ENCODE data around the gene DPP6.

The DPP6 gene

DNA sequence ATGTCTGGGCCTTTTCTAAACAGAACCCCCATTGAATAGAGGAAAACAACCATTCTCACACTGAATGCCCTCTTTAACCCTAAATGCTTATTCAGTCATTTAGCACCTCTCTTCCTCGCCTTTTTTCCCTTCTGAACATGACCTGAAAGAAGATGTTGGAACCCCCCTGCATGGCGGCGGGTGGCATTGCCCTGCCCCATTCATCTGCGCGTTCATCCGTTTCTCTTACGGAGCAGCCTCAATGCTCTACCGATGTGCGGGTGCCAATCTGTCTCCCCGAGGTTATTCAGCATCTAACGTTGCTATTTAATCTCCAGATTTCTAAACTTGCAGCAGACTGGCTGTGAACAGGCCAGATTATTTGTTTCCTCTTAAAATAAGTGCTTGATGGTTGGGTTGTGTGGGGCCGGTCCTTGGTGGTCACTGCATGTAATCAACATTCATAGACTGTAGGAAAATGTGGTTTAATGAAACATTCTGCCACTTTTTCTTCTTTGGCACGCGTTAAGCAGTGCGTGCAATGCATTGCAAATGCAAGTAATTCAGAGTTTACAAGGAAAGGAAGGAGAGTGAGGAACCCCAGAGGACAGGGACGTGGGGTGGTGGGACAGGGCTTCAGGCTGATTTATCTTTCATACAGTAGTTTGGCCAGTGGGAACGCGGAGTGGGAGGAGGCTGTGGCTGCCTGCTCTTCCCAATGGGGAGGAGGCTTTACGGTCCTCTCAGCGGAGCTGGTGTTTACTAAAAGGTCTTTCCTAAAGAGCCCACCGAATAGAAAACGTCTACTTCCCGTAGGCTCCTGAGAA is 286.7 kb downstream of the DPP6 start:
- DNase-seq (ENCODE audit: low read depth): no peak

DNA sequence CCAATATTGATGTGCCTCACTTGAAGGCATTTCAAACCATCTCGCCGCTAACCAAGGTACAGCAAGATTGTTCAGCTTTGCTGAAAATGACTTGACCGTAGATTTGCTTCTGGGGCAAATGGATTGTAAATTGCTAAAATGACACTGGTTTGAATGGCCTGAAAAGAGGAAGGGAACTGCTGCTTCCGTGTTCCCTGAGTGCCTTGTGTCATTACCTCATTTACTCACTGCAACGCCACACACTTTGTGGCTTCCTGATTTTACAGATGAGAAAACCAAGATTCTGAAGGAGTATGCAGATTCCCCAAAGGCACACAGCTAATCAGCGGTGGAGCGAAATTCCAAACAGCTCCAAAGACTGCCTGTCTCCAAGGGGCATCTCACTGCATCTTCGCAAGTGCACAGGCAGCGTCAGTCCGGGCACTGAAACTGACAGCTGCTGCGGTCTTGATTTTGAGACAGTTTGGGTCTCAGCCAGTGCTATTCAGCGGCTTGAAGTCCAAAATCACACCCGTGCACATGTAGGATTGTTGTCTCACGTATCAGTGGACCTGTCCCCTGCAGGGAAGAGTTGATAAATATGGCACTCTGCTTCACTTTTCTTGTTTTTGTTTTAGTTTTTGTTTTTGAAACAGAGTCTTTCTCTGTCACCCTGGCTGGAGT is 290.9 kb downstream of the DPP6 start:
- DNase-seq (ENCODE audit: low read depth): no peak

- DNase-seq (ENCODE audit: low read depth): no peak
These were observed 291.7 kb downstream of the DPP6 start for GRCh38 chr7:154343778-154344412.

GRCh38 chr7:154345093-154345492 is 292.9 kb downstream of the DPP6 start:
- no peak for DNase-seq (ENCODE audit: low read depth)

DNA sequence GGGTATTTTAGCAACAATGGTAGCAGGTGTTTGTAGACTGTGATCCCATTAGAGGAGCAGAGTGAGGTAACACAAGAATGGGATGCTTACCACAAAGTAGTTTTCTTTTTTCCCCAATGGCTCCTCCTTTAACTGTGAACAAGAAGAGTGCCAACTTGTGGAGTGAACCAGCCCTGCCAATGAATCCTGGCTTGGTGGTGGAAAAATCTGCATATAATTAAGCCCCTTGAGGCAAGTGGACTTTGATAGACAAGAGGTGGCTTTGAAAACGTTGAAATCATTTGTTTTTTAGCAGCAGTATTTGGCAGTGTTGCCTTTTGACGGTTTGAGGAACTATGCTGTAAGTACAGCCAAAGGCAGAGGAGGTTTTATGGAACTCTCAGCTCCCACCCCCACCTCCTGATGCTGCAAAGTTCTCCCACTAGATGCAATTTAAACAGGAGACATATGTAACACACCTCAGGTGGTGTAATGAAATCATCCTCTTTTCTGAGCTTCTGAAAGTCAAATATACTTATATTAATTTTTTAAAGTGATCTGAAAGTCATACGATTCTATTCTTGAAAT is 295.6 kb downstream of the DPP6 start:
- no peak for DNase-seq (ENCODE audit: low read depth)

DNA sequence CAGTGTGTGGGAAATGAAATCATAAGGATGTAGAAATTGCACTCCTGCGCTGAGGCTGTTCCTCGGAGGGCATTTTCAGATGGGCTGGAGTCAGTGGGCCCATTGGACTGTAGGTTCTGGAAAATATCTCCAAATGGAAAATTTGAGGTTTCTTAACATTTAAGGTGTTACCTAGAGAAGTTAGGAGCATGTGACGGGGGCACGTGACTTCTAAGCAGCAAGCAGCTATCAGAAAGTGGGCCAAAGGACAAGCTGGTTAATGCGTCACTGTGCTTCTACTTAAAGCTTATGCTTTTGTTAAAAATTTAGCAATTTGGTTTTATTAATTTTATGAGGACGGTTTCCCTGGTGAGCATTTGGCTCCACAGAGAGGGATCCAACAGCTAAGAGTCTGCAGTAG is 298.7 kb downstream of the DPP6 start:
- DNase-seq (ENCODE audit: low read depth): no peak

- DNase-seq (ENCODE audit: low read depth): no peak
These were observed 301.2 kb downstream of the DPP6 start for GRCh38 chr7:154353355-154353767.

- DNase-seq (ENCODE audit: low read depth): no peak
These were observed 312.0 kb downstream of the DPP6 start for GRCh38 chr7:154364170-154364569.

DNA sequence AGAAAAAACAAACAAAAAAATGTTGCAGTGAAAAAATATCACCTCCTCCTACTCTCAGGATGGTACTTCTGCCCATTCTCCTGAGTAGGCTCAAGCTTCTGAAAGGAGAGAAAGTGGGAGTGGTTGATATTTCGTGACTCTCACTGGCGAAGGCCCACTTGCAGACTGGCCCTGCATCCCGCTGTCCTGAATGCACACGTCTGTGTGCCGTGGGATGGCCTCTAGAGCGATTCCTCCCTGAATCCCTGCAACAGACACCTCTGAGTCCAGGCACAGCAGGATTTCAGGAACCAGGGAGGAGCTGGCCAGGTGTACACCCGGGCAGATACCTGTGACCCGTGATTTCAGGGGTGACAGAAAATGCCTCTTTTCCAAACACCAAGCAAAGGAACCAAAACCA is 319.2 kb downstream of the DPP6 start:
- DNase-seq (ENCODE audit: low read depth): no peak

- DNase-seq (ENCODE audit: low read depth): no peak
These were observed 319.9 kb downstream of the DPP6 start for GRCh38 chr7:154372011-154372601.

DNA sequence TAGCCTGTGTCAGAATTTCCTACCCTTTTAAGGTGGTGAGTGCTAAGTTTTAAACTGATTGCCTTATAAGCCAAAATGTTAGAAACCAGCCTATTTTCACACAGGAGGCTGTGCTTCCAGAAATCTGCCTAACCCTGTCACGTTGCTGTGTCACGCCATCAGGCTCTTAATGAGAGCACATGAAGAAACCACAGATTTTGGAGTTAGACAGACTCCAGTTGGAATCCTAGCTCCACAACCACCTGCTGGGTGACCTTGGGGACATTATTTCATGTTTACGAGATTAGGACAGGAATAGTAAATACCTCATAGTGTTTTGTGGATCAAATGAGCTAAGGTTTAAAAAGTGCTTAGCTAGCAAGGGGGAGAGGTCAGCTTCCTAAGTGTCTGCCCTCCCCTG is 321.8 kb downstream of the DPP6 start:
- no peak for DNase-seq (ENCODE audit: low read depth)

DNA sequence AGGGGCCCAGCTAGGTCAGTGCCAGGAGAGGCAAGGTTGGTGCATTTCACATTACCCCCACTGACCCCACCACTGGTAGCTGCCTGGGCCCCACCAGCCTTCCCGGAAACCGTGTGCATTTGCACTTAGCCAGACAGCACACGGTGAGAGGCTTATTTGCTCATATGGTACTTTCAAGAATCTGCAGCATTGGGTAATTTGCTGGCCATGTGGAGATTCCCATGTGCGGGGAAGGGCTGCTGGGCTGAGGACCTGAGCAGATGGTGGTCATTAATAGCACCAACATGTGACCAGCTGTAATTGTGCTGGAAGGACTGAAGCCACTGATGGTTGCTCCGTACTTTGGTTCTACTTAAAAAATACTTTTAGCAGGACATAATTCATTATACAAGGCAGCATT is 323.8 kb downstream of the DPP6 start:
- no peak for DNase-seq (ENCODE audit: low read depth)

- DNase-seq (ENCODE audit: low read depth): no peak
These were observed 328.6 kb downstream of the DPP6 start for GRCh38 chr7:154380771-154381170.

GRCh38 chr7:154383045-154383444 is 330.8 kb downstream of the DPP6 start:
- DNase-seq (ENCODE audit: low read depth): no peak

DNA sequence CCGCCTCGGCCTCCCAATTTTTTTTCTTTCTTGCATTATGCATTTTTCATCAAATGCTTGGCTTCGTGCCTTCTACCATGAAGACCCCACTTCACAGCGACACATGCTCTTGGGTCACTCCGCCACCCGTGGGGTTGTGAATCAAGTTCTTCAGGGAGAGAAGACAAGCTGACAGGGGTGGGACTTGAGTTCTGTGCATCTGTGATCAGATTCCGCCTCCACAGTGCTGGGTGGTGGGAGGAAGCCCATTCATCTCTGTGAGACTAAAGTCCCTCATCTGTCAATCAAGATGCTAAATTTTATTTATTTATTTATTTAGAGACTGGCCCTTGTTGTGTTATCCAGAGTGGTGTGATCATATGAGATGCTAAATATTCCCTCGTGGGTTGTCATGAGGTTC is 333.0 kb downstream of the DPP6 start:
- DNase-seq (ENCODE audit: low read depth): no peak

- no peak for DNase-seq (ENCODE audit: low read depth)
These were observed 335.1 kb downstream of the DPP6 start for GRCh38 chr7:154387252-154387651.

GRCh38 chr7:154388412-154388811 is 336.2 kb downstream of the DPP6 start:
- DNase-seq (ENCODE audit: low read depth): no peak

DNA sequence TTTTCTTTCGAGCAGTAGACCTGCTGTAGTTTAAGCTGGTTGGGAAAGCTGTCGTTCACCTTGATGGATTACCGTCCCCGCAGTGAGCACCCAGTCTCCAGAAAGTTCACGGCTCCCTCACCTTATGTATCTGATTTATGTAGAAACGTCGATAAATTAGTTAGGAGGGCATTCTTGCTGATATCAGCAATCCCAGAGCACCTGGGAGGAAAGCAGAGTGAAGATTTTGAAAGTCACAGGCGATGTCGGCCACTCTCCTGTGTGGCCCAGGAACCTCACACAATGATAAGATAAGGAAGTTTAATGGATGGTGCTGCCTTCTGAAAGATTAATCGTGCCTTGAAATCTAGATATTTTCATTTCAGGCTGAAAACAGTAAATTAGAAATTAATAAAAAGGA is 336.8 kb downstream of the DPP6 start:
- no peak for DNase-seq (ENCODE audit: low read depth)

DNA sequence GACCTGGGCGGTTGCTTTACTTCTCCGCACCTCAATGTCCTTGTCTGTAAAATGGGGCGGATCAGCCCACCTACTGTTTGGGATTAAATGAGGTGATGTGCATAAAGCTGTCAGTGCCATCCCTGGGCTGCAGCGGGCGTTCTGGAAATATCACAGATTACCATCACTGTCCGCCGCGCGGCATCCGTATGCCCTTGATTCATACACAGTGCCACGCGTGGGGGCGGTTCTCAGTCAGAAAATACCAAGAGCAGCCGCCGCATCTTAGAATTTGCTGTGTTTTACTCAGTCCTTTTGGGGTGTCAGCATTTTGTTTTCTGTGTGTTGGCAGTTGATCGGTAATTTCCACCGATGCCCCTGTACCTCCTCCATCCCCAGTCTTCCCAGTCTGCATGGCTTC is 338.8 kb downstream of the DPP6 start:
- no peak for DNase-seq (ENCODE audit: low read depth)

DNA sequence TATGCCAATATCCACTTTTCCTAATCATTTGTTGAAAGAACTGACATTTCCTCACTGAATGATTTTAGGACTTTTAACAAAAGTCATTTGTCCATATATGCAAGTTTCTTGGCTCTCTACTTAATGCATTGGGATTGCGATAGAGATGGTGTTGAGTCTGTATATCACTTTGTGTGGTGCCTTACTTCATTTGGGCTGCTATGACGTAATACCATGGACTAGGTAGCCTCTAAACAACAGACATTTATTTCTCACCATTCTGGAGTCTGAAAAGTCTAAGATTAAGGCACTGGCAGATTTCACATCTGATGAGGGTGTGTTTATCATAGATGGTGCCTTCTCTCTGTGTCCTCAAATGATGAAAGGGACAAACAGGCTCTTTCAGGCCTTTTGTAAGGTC is 342.6 kb downstream of the DPP6 start:
- DNase-seq (ENCODE audit: low read depth): no peak

DNA sequence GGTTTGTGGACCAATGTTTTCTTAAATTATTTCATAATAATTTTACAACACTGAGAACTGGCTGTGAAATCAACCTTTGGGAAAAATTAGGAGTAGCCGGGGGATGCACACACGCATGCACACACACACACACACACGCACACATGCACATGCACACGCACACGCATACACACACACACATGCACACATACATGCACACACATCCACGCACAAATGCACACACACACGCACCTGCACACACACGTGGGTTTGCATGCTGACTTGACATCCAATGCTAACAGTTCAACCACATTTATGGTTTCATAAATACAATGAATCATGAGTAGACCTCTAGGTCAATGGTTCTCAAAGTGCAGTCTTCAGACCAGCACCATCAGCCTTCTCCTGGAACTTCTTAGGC is 354.1 kb downstream of the DPP6 start:
- DNase-seq (ENCODE audit: low read depth): no peak

DNA sequence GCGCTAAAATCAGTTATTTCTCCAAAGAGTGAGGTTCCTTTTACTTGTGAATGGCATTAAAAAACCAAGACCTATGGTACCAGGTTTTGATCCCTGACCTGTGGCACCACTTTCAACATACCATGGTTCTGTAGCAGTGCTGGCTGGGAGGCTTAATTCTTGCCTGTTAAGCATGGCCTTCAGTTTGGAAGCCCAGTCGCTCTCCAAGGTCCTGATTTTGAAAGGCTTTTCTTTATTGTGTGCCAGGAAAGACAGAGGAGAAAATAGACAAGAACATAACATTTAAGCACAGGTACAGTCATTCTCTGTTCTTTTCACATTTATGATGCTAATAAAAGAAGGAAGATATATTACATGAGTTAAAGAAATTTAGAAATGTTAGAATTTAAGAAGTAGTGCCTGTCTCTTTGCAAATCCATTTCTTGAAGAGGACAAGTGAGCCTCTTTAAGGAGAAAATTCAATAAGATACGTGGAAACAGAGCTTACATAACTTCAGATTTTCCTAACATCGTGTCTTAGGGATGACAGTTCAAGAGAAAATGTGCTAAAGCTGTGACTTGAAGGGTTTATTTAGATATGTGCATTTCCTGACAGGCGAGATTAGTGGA is 357.6 kb downstream of the DPP6 start:
- DNase-seq (ENCODE audit: low read depth): no peak
